HG02973 (cell line): ENCODE data around the gene PTPN2.

ENCODE experiments used
- ATAC-seq: cut with Tn5 transposase; IDR thresholded peaks from one replicate; pipeline ENCODE4 v1.9.1; 2021; ENCODE audit warnings: moderate library complexity; ENCODE audit not compliant: unreplicated experiment

The PTPN2 gene

DNA sequence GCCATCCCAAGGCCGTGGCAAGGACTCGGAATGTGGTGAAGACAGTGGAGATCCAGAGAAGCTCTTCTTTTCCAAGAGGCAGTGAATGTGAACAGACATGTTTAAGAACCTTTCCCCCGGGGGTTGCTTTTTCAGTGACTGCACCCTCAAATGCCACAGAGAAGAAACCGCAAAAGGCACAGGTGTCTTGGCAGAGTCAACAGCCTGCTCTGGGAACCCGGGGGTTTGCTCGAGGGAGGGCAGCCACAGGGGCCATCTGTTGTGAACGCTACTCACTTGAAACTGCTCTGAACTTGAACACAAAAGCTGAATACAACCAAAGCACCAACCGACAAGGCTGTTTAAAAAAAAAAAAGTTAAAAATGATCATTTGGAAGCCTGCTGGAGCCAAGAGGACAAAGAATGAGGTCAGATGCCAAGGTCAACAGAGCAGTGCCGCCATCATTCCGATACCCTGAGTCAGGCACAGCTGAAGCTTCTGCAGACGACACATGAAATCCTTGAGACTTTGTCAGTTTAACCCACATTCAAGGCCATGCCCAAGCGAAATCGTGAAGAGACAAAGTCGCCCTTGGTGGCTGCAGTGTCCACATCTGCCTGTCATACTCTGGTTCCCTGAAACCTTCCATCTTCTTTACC is 133.8 kb downstream of the PTPN2 start:
- ATAC-seq = no peak

DNA sequence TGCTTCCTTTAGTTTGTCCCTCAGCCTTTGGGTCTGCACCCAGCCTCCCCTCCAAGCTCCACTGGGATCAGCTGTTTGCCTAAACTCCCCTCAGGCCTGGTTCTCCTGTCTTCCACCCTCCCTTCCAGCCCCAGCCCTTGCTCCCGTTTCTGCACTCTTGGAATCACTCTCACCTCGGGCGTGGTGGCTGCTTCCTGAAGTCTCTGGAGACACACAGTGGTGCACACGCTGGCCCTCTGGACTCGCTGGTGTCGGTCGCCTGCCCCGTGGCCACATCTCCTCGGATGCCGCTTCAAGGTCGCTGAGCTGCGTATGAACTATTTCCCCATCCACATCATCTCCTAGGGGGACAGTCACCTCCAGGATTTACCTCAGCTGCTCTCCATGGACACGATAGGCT is 134.9 kb downstream of the PTPN2 start:
- ATAC-seq = no peak

DNA sequence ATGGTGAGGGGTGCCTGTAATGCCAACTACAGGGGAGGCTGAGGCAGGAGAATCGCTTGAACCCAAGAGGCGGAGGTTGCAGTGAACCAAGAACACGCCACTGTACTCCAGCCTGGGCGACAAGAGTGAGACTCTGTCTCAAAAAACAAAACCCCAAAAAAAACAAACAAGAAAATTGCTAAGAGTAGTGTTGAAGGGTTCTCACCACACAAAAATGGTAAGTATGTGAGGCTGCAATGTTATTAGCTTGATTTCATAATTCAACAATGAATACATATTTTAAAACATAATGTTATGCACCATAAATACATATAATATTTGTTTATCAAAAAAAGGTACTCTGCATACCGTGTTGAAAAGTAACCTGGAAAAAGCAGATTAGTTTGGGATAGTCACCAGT is 135.4 kb downstream of the PTPN2 start:
- no peak for ATAC-seq

DNA sequence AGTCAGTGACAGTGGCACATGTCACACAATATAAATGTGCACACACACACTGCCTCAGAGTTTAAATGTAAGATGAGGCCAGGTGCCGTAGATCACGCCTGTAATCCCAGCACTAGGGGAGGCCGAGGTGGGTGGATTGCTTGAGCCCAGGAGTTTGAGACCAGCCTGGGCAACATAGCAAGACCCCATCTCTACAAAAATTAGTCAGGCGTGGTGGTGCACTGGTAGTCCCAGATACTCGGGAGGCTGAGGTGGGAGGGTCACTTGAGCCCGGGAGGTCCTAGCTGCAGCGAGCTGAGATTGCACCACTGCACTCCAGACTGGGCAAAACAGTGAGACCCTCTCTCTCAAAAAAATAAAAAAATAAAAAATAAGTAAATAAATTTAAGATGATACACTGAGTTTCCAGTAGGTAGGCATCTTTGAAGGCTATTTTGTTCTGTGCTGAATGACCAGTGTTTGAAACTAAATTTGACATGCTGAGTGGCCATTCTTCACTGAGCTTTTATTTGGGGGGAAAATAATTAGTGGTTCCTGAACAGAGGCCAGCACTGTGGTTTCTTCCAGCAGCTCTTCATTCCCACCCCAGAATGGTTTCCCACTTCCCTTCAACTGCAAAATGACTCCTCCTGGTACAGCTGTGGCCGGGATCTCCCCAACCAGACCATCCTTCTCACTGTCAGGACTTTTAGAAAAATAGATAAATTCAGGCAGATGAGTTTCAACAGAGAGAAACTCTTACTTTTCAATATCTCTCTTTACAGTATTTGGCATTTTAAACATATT is 136.3 kb downstream of the PTPN2 start:
- ATAC-seq = no peak

GRCh38 chr18:12745095-12745795 is 138.8 kb downstream of the PTPN2 start:
- ATAC-seq = no peak

DNA sequence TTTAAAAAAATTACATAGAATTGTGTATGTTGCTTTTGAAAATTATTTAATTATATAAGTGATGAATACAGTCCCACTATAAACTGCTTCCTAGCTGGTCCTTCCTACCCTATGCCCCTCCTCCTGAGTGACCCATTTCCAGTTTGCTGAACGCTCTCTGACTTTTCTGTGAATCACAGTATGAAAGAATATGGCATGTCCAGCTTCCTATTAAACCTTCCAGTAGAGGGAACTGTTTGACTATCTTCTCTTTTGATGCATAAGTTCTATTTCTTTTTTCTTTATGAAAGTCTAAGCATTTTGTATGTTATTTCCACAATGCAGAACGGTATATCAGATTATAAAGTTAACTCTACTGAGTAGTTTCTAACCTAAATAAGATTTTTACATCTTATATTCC is 139.9 kb downstream of the PTPN2 start:
- no peak for ATAC-seq

DNA sequence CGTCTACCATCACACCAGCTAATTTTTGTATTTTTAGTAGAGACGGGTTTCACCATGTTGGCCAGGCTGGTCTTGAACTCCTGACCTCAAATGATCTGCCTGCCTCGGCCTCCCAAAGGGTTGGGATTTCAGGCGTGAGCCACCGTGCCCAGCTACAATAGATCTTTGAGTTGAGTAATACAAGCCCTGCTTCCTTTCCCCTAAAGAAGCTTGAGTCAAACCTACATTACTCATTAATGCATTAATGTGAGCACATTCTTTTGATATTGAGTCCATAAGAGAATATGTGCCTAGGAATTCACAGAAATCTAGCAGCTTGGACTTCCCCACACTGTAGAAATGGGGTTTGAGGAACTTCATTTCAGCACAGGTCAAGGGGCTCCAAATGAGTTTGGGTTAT is 141.6 kb downstream of the PTPN2 start:
- no peak for ATAC-seq
